GM18505 (cell line): Measurements from ENCODE around the gene PIK3AP1.

ENCODE experiments used
- ATAC-seq: cut with Tn5 transposase; IDR thresholded peaks from one replicate; pipeline ENCODE4 v1.9.1; 2021; ENCODE audit not compliant: unreplicated experiment
- POLR2A ChIP-seq: IDR thresholded peaks from 4 replicates; pipeline ENCODE4 v1.6.1; 2011; ENCODE audit warnings: borderline replicate concordance; ENCODE audit not compliant: insufficient read depth, insufficient read length; ENCODE audit errors: extremely low read depth

Gene PIK3AP1

DNA sequence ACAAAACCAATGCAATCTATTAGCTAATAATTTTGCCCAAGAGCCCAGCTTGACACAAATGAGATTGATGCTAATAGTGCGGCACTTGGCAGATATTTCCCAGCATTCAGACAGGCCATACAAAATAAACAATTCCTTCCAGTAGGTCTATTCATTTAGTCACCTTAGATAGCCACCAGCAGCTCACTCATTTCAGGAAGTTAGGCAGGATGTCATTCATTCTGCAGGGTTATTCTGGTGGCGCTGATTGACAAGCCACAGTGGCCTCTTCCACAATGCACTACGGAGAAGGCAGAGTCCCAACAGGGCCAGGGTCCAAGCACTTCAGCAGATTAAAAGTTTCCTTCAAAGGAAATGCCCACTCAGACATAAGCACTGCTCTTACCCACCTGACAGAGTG, 55.8 kb downstream of the PIK3AP1 start:
- no peak for TF ChIP-seq POLR2A
- ATAC-seq, result no peak

DNA sequence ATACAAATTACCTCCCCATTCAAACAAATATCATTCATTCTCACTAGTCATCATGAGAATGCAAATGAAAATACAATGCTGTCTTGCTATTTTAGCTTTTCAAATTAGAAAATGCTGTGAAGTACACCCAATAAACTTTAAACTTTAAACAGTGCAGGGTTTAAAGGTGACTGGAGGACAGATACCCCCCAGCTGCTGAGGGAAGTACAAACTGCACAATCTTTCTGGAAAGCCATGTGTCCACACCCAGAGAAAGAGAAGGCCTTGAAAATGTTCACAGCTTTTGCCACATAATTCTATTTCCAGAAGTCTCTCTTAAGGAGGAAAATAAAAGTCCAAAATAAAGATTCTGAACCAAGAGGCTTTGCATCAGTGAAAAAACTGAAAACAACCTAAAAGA, 56.5 kb downstream of the PIK3AP1 start:
- no peak for ATAC-seq
- TF ChIP-seq POLR2A, result no peak

DNA sequence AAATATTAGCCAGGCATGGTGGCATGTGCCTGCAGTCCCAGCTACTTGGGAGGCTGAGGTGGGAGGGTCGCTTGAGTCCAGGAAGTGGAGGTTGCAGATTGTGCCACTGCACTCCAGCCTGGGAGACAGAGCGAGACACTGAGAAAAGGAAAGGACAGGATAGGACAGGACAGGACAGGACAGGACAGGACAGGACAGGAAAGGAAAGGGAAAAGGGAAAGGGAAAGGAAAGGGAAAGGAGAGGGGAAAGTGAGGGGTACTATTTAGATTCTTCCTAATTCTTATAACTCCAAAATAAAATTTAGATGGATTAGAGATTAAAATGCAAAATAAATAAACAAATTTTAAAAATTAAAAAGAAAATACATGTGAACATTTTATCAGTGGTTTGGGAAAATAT, 58.7 kb downstream of the PIK3AP1 start:
- ATAC-seq, result no peak
- no peak for TF ChIP-seq POLR2A

DNA sequence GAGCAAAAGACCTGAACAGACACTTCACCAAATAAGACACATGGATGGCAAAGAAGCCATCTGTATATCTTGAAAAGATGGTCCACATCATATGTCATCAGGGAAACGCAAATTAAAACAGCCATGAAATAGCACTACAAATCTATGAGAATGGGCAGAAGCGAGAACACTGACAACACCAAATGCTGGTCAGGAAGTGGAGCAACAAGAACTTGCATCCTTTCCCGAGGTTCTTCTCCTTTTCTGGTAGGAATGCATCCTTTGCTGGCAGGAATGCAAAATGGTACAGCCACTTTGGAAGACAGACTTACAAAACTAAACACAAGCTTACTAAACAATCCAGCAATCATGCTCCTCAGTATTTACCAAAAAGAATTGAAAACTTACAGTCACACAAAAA, 60.0 kb downstream of the PIK3AP1 start:
- no peak for TF ChIP-seq POLR2A
- no peak for ATAC-seq

GRCh38 chr10:96658844-96659243, 61.5 kb downstream of the PIK3AP1 start:
- no peak for ATAC-seq
- no peak for TF ChIP-seq POLR2A

DNA sequence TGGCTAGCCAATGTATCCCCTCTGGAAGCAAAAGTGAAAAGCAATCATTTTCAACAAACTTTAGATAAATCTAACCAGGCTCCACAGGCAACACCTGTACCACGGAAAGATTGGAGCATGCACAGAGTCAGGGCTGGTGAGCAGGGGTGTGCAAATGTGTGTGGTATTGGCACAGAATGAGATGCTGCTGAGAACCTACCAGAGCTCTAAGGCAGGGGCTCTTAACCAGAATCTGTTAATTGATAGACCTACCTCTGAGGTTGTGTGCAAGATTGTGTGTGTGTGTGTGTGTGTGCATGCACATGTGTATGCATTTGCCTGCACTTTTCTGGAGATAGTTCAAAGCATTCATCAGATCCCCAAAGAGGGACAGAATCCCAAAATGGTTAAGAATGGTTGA, 62.9 kb downstream of the PIK3AP1 start:
- no peak for TF ChIP-seq POLR2A
- no peak for ATAC-seq

DNA sequence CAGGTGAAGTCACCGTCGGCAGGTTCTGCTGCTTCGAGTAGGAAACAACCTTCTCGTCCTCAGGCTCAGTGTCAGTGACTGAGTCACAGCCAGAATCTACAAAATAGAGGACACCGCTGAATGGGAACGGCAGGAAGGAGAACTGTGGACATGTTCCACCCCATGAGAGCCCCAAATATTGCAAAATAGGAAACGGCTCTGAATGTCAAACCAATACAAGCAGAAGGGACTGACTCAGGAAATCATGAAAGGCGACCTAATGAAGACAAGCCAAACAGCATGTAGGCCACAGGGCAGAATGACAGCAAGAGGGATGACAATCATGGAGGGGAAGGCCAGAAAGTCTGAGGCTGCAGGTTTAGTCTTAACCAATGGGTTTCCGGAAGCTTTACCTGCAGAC, 63.5 kb downstream of the PIK3AP1 start:
- ATAC-seq, result no peak
- no peak for TF ChIP-seq POLR2A

GRCh38 chr10:96656198-96656577, 64.1 kb downstream of the PIK3AP1 start:
- ATAC-seq, result no peak
- TF ChIP-seq POLR2A, result no peak

- no peak for ATAC-seq
- no peak for TF ChIP-seq POLR2A
These were observed 64.7 kb downstream of the PIK3AP1 start for GRCh38 chr10:96655461-96656197.

GRCh38 chr10:96651998-96652431, 68.3 kb downstream of the PIK3AP1 start:
- no peak for TF ChIP-seq POLR2A
- peak; percentile 75 for ATAC-seq

DNA sequence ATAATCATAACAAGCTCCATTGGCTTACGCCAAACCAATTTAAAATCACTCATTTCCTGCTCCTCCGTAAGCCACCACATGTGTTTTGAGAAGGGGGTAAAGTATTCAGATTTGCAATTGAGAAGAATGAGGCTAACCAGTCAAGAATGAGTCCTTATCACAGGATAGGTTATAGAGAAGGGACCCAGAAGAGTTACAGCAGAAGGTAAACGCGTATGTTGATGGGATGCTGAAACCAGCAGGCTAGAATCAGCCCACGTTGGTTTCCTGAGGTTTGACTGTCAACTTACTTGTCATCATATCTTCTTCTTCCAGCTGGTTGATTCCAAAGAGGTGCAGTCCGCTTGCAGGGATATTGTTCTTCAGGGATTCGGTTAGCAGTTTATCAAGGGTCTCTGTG, 69.4 kb downstream of the PIK3AP1 start:
- ATAC-seq, result no peak
- TF ChIP-seq POLR2A, result no peak

GRCh38 chr10:96648297-96648696, 72.0 kb downstream of the PIK3AP1 start:
- no peak for TF ChIP-seq POLR2A
- ATAC-seq, result no peak

DNA sequence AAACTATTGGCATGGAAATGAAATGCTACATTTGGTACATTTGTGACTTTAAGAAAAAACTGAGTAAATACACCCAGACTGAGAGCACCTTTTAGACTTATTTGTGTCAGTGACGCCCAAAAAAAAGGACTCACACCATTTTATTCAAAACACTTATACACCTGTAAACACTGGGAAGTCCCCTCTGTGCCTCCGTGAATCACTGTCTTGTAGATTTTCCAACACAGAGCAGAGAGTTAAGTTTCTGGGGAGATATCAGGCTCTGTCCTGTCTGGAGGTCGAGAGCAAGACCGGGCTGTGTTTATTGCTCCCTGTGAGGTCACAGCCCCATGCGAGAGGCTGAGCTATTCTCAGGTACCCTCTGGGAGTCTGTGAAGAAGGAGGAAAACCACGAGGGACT, 72.8 kb downstream of the PIK3AP1 start:
- no peak for TF ChIP-seq POLR2A
- ATAC-seq, result no peak

GRCh38 chr10:96646751-96647166, 73.6 kb downstream of the PIK3AP1 start:
- ATAC-seq, result no peak
- TF ChIP-seq POLR2A, result no peak

- TF ChIP-seq POLR2A, result no peak
- no peak for ATAC-seq
These were observed 74.0 kb downstream of the PIK3AP1 start for GRCh38 chr10:96646301-96646700.
